Activated CD8-positive, alpha-beta T cell treated with anti-CD3 and anti-CD28 coated beads, Interleukin-2, amount 10 ng/mL, durations not matched to agents 7 days and 5 days (primary cell): ENCODE measurements around the gene CTNS. TPM values are rescaled to one million over a fixed set of nuclear protein-coding genes. Genes with fewer than 3 reads are reported as not detected.

Experiments
- ATAC-seq: fragments of 150-1000 bp; cut with Tn5 transposase; one replicate; pipeline ENCODE4 v1.10.0; 2021; ENCODE audit warnings: moderate library complexity
- CTCF ChIA-PET: fragments of 350-600 bp; sonication (Branson Sonifier 250); formaldehyde crosslinking; loops from one replicate; lab custom pipeline; 2021; ENCODE audit warnings: antibody characterized with exemption; lab: Charles Lee
- POLR2A ChIA-PET: fragments of 350-600 bp; sonication (Branson Sonifier 250); formaldehyde crosslinking; loops from one replicate; lab custom pipeline; 2021; ENCODE audit warnings: antibody characterized with exemption; lab: Charles Lee
- DNase-seq: peaks from one replicate; pipeline ENCODE4 v3.0.0-alpha.2; 2020
- H3K27ac Mint-ChIP-seq: one replicate; pipeline ENCODE4 v1.8.0; 2021; ENCODE audit warnings: mild to moderate bottlenecking, mixed read lengths
- H3K27me3 Mint-ChIP-seq: one replicate; pipeline ENCODE4 v1.8.0; 2021; ENCODE audit warnings: low read depth, mixed read lengths
- H3K36me3 Mint-ChIP-seq: one replicate; pipeline ENCODE4 v1.8.0; 2021; ENCODE audit warnings: low read depth, mixed read lengths
- H3K4me1 Mint-ChIP-seq: one replicate; pipeline ENCODE4 v1.8.0; 2021; ENCODE audit warnings: low read depth, mixed read lengths
- H3K4me3 Mint-ChIP-seq: one replicate; pipeline ENCODE4 v1.8.0; 2021; ENCODE audit warnings: mild to moderate bottlenecking, mixed read lengths
- H3K9me3 Mint-ChIP-seq: one replicate; pipeline ENCODE4 v1.8.0; 2022; ENCODE audit warnings: mixed read lengths; ENCODE audit not compliant: insufficient read depth
- total RNA-seq, 2 experiments: library from RNA; stranded (reverse); gene quantifications; one replicate each; pipeline ENCODE4 v1.2.3, GENCODE V29; 2021

CTNS gene
- total RNA-seq, 2 experiments from 2014 or later, result 7.7 to 9.7 TPM

GRCh38 chr17:3602499-3602898 lies 34.1 kb upstream of the CTNS start:
- ChIA-PET POLR2A (interaction anchor here (0.7 kb wide), 1 partner anchor 152 kb away, joined by 3 read pairs; no protein-coding TSS in a partner anchor), CTCF (interaction anchor here (0.7 to 2.6 kb wide), 11 partner anchors 11 to 554 kb away, joined by 3 to 16 read pairs (median 4); no protein-coding TSS in a partner anchor)
- DNase-seq (peak; percentile 34), ATAC-seq (peak; percentile 67)
- no peak overlapping the region for H3K27ac Mint-ChIP-seq
- H3K4me1 Mint-ChIP-seq, result peaks cover 2% of the 10 kb centered on the region
- H3K9me3 Mint-ChIP-seq, result no peaks in the 10 kb centered on the region
- H3K4me3 Mint-ChIP-seq, result no peak overlapping the region
- no peaks in the 10 kb centered on the region for H3K36me3 Mint-ChIP-seq
- H3K27me3 Mint-ChIP-seq, result no peaks in the 10 kb centered on the region

GRCh38 chr17:3603119-3603869 lies 33.3 kb upstream of the CTNS start:
- H3K4me1 Mint-ChIP-seq, result peaks cover 2% of the 10 kb centered on the region
- POLR2A ChIA-PET, result no interaction called here
- peaks cover 2% of the 10 kb centered on the region for H3K36me3 Mint-ChIP-seq

DNA sequence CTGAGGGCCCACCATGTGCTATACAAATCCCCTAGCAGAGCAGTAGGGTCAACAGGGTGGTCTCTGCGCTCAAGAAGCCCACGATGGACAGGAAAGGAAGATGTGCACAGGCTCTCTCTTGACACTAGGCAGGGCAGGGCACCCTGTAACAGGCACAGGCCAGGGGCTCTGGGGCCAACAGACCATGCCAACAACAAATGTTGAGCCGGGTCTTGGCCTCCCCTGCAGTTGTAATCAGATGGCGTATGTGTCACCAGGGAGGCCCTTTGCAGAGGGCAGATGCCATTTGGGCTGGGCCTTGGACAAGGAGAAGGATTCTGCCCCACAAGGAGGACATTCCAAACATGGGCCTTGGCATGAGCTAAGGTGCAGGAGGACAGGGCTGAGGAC lies 32.7 kb upstream of the CTNS start:
- ChIA-PET POLR2A (no interaction called here), CTCF (interaction anchor here (2.6 kb wide), 1 partner anchor 44 kb away, joined by 16 read pairs; no protein-coding TSS in a partner anchor)
- H3K27me3 Mint-ChIP-seq, result no peaks in the 10 kb centered on the region
- ATAC-seq (no peak), DNase-seq (no peak)
- no peak overlapping the region for H3K27ac Mint-ChIP-seq
- peaks cover 2% of the 10 kb centered on the region for H3K4me1 Mint-ChIP-seq
- peaks cover 6% of the 10 kb centered on the region for H3K36me3 Mint-ChIP-seq
- H3K4me3 Mint-ChIP-seq, result no peak overlapping the region
- no peaks in the 10 kb centered on the region for H3K9me3 Mint-ChIP-seq

More at GRCh38 chr17:3603119-3603869, 33.3 kb upstream of the CTNS start:
- no peak overlapping the region for H3K4me3 Mint-ChIP-seq
- CTCF ChIA-PET, result interaction anchor here (0.7 to 2.6 kb wide), 10 partner anchors 12 to 555 kb away, joined by 3 to 16 read pairs (median 4); partner anchors contain the start of genes CTNS and SHPK
- H3K27me3 Mint-ChIP-seq, result no peaks in the 10 kb centered on the region
- no peak overlapping the region for H3K27ac Mint-ChIP-seq
- DNase-seq, result no peak
- no peaks in the 10 kb centered on the region for H3K9me3 Mint-ChIP-seq
- ATAC-seq, result no peak

GRCh38 chr17:3609689-3610088 lies 26.9 kb upstream of the CTNS start:
- no peaks in the 10 kb centered on the region for H3K27me3 Mint-ChIP-seq
- POLR2A ChIA-PET, result no interaction called here
- no peak overlapping the region for H3K27ac Mint-ChIP-seq
- ATAC-seq (no peak), DNase-seq (no peak)
- no peak overlapping the region for H3K4me3 Mint-ChIP-seq
- H3K9me3 Mint-ChIP-seq, result no peaks in the 10 kb centered on the region
- peaks cover 16% of the 10 kb centered on the region for H3K36me3 Mint-ChIP-seq
- CTCF ChIA-PET, result no interaction called here
- H3K4me1 Mint-ChIP-seq, result no peaks in the 10 kb centered on the region

- Mint-ChIP-seq H3K27ac (no peak overlapping the region), H3K27me3 (no peaks in the 10 kb centered on the region), H3K4me1 (no peaks in the 10 kb centered on the region), H3K4me3 (no peak overlapping the region), H3K36me3 (peaks cover 24% of the 10 kb centered on the region), H3K9me3 (no peaks in the 10 kb centered on the region)
- ChIA-PET CTCF (no interaction called here), POLR2A (no interaction called here)
- ATAC-seq (no peak), DNase-seq (no peak)
These were observed 26.0 kb upstream of the CTNS start for GRCh38 chr17:3610523-3610922.

- POLR2A ChIA-PET, result no interaction called here
These were observed 23.4 kb upstream of the CTNS start for GRCh38 chr17:3613124-3613523.

GRCh38 chr17:3615160-3615870 lies 21.2 kb upstream of the CTNS start:
- DNase-seq, result no peak
- no peak for ATAC-seq
- ChIA-PET POLR2A (no interaction called here), CTCF (no interaction called here)
- Mint-ChIP-seq H3K36me3 (peaks cover 48% of the 10 kb centered on the region), H3K27me3 (no peaks in the 10 kb centered on the region), H3K4me3 (no peak overlapping the region), H3K9me3 (peaks cover 7% of the 10 kb centered on the region), H3K4me1 (no peaks in the 10 kb centered on the region), H3K27ac (no peak overlapping the region)

More at GRCh38 chr17:3613124-3613523, 23.4 kb upstream of the CTNS start:
- CTCF ChIA-PET, result interaction anchor here (0.6 kb wide), 1 partner anchor 119 kb away, joined by 3 read pairs; no protein-coding TSS in a partner anchor
- no peaks in the 10 kb centered on the region for H3K4me1 Mint-ChIP-seq
- peaks cover 7% of the 10 kb centered on the region for H3K9me3 Mint-ChIP-seq
- no peak overlapping the region for H3K4me3 Mint-ChIP-seq
- peaks cover 45% of the 10 kb centered on the region for H3K36me3 Mint-ChIP-seq
- no peaks in the 10 kb centered on the region for H3K27me3 Mint-ChIP-seq
- DNase-seq (no peak), ATAC-seq (no peak)
- H3K27ac Mint-ChIP-seq, result no peak overlapping the region

DNA sequence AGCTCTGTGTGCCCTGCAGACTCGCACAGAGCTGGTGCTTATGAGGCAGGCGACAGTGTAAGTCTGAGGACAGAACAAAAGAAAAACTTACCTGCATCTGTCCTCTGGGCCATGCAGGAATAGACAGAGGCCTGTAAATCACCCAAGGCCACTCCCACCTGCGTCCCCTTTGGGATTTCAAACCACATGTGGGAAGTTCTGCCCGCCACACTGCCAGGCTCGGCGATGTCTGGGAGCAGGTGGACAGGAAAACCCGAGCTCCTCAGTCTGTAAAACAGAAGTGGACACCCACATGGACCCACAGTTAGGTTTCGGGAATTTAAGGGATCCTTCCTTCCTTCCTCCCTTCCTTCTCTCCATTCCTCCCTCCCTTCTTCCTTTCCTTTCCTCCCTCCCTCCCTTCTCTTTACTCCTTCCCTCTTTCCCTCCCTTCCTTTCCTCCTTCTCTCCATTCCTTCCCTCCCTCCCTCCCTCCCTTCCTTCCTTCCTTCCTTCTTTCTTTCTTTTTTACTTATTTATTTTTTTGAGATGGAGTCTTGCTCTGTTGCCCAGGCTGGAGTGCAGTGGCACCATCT lies 15.3 kb upstream of the CTNS start:
- POLR2A ChIA-PET, result no interaction called here
- peaks cover 44% of the 10 kb centered on the region for H3K36me3 Mint-ChIP-seq
- no peaks in the 10 kb centered on the region for H3K27me3 Mint-ChIP-seq
- H3K4me3 Mint-ChIP-seq, result no peak overlapping the region
- ATAC-seq (no peak), DNase-seq (no peak)
- H3K9me3 Mint-ChIP-seq, result peaks cover 7% of the 10 kb centered on the region
- no peaks in the 10 kb centered on the region for H3K4me1 Mint-ChIP-seq
- H3K27ac Mint-ChIP-seq, result no peak overlapping the region
- CTCF ChIA-PET, result interaction anchor here (2.1 kb wide), 1 partner anchor 19 kb away, joined by 7 read pairs; no protein-coding TSS in a partner anchor

GRCh38 chr17:3622977-3623594 lies 13.5 kb upstream of the CTNS start:
- no peak for DNase-seq
- Mint-ChIP-seq H3K4me1 (no peaks in the 10 kb centered on the region), H3K27me3 (no peaks in the 10 kb centered on the region), H3K27ac (no peak overlapping the region), H3K4me3 (no peak overlapping the region), H3K36me3 (peaks cover 35% of the 10 kb centered on the region), H3K9me3 (no peaks in the 10 kb centered on the region)
- no peak for ATAC-seq
- POLR2A ChIA-PET, result interaction anchor here (1.3 kb wide), 1 partner anchor 13 kb away, joined by 4 read pairs; the partner anchor contains the start of genes CTNS and SHPK
- CTCF ChIA-PET, result no interaction called here

GRCh38 chr17:3626831-3627768 lies 9.5 kb upstream of the CTNS start:
- H3K4me3 Mint-ChIP-seq, result no peak overlapping the region
- no peak for DNase-seq
- H3K4me1 Mint-ChIP-seq, result no peaks in the 10 kb centered on the region
- ChIA-PET CTCF (interaction anchor here (1.6 kb wide), 1 partner anchor 9 kb away, joined by 4 read pairs; the partner anchor contains the start of genes CTNS and SHPK), POLR2A (no interaction called here)
- H3K27me3 Mint-ChIP-seq, result no peaks in the 10 kb centered on the region
- no peak for ATAC-seq
- H3K9me3 Mint-ChIP-seq, result no peaks in the 10 kb centered on the region
- H3K27ac Mint-ChIP-seq, result no peak overlapping the region
- H3K36me3 Mint-ChIP-seq, result peaks cover 25% of the 10 kb centered on the region
